ENCODE data around the gene ABHD14A. TPM values are rescaled to one million over a fixed set of nuclear protein-coding genes. Genes with fewer than 3 reads are reported as not detected.

Gene ABHD14A
- polyA plus RNA-seq, 2 donors = 8.0 to 12.9 TPM

DNA sequence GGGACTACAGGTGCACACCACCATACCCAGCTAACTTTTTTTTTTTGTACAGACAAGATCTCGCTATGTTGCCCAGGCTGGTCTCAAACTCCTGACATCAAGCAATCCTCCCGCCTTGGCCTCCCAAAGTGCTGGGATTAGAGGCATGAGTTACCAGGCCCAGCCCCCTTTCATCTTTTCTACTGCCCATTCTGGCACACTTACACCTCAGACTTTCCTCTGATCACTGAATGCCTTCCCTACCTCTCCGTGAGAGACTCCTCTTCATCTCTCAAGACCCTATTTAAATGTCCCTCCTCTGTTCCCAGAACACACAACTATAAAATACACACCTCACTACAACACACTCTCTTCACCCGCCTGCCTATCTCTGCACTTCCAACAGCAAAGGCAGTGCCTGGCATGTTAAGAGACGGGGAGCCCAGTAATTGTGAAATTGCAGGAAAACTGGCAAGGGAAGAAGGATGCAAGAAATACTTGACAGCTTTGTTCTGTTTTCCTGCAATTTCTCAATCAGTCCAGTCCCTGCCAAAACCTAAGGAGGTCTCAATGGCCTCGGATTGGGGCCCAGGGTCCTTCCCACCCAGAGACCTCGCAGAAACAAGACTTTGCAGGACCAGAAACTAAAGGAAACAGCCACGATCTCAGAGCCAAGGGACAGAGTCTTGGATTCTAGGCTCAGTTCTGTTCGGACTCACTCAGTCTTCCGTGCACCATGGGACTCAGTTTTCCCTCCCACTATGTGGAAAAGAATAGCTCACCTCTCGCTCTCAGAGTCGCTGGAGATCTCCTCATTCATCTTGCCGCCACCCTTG lies 34.0 kb upstream of the ABHD14A start:
- peaks cover 4 to 11% of the 10 kb centered on the region in 2 donors for H3K4me1 ChIP-seq (ENCODE audit: control insufficient read depth in 2 of 2, insufficient read depth in 2 of 2, low read length in 1 of 2)
- 32 to 33% methylated on average over 13 of the region's 13 CpGs for WGBS, 2 donors
- H3K27me3 ChIP-seq (ENCODE audit: control insufficient read depth in 1 of 2, insufficient read depth in 2 of 2, low read length in 2 of 2) = no peaks in the 10 kb centered on the region
- H3K4me3 ChIP-seq (ENCODE audit: low read depth in 1 of 2, low read length in 2 of 2) = peak overlapping the region; percentile 73 to 76
- H3K36me3 ChIP-seq (ENCODE audit: control insufficient read depth in 2 of 2, insufficient read depth in 2 of 2, low read length in 1 of 2) = peaks cover 6 to 27% of the 10 kb centered on the region in 2 donors
- H3K9me3 ChIP-seq (ENCODE audit: control insufficient read depth in 2 of 2, insufficient read depth in 1 of 2, low read depth in 1 of 2, low read length in 1 of 2) = no peaks in the 10 kb centered on the region
- H3K27ac ChIP-seq (ENCODE audit: low read depth in 2 of 2, low read length in 1 of 2) = peak overlapping the region in 1 of 2 donors; percentile 77

DNA sequence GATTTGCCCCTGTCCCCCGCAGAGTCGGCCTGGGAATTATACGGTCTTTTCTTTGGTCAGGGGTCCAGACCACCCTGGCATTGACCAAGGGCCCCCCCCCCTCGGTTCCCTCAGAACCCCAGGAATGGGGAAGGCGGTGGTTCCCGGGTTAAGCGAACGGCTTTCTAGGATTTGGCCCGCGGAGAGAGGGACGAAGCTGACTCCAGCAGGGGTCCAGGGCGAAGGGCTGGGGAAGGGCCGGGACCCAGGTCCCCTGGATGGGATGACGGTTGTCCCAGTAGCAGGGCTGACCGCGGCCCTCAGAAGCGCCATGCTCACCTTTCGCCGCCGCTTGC lies 33.4 kb upstream of the ABHD14A start:
- peak overlapping the region; percentile 73 to 76 for H3K4me3 ChIP-seq (ENCODE audit: low read depth in 1 of 2, low read length in 2 of 2)
- H3K9me3 ChIP-seq (ENCODE audit: control insufficient read depth in 2 of 2, insufficient read depth in 1 of 2, low read depth in 1 of 2, low read length in 1 of 2) = no peaks in the 10 kb centered on the region
- no peaks in the 10 kb centered on the region for H3K27me3 ChIP-seq (ENCODE audit: control insufficient read depth in 1 of 2, insufficient read depth in 2 of 2, low read length in 2 of 2)
- peaks cover 6 to 22% of the 10 kb centered on the region in 2 donors for H3K36me3 ChIP-seq (ENCODE audit: control insufficient read depth in 2 of 2, insufficient read depth in 2 of 2, low read length in 1 of 2)
- H3K27ac ChIP-seq (ENCODE audit: low read depth in 2 of 2, low read length in 1 of 2) = peak overlapping the region in 1 of 2 donors; percentile 77
- H3K4me1 ChIP-seq (ENCODE audit: control insufficient read depth in 2 of 2, insufficient read depth in 2 of 2, low read length in 1 of 2) = peaks cover 4 to 11% of the 10 kb centered on the region in 2 donors
- 1% methylated on average over 18 to 20 of the region's 20 CpGs for WGBS, 2 donors

DNA sequence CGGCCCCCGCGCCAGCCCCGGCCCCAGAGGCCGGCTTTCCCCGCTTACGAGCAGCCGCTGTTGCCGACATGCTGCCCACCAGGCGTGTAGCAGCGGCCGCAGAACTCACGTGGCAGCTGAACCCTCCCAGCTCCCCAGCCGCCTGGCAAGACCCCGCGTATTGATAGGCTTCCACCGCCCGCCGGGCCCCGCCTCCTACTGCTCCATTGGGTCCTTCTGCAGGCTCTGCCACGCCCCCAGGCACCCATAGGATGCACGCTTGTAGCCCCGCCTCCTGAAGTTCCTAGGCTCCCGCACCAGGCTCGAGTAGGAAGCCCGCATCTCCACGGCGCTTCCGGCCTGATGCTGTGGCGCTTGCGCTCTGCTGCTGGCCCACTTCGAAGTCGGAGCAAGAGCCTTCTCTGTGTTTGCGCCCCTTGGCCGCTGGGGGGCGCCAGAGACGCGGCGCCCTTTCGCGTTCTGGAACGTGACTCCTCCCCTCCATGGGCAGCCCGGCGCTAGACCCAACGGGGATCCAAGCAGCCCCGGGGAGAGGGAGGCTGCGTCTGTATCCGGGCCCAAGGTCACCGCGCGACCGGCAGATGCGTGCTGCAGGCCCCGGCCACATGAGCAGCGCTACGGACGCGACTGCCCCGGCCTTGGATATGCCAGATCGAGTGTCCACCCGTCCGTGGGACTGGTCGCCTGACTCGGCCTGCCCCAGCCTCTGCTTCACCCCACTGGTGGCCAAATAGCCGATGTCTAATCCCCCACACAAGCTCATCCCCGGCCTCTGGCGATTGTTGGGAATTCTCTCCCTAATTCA lies 32.9 kb upstream of the ABHD14A start, which contains the start of the genes PARP3 and RRP9:
Gene PARP3, plus strand, starts transcription at position 566 of the 805 bp plus-strand sequence. CDS start 993 bp downstream, outside the sequence.
Gene RRP9, minus strand, starts transcription at position 107 of the 805 bp plus-strand sequence. Its CDS starts 37 bp downstream, at position 70.
- H3K9me3 ChIP-seq (ENCODE audit: control insufficient read depth in 2 of 2, insufficient read depth in 1 of 2, low read depth in 1 of 2, low read length in 1 of 2) = no peaks in the 10 kb centered on the region
- peak within 1 kb of the TSS; percentile 82 to 94 for H3K27ac ChIP-seq (ENCODE audit: low read depth in 2 of 2, low read length in 1 of 2)
- peaks cover 6 to 16% of the 10 kb centered on the region in 2 donors for H3K36me3 ChIP-seq (ENCODE audit: control insufficient read depth in 2 of 2, insufficient read depth in 2 of 2, low read length in 1 of 2)
- 0 to 1% methylated on average over 67 of the region's 67 CpGs for WGBS, 2 donors
- H3K27me3 ChIP-seq (ENCODE audit: control insufficient read depth in 1 of 2, insufficient read depth in 2 of 2, low read length in 2 of 2) = no peaks in the 10 kb centered on the region
- peaks cover 4 to 11% of the 10 kb centered on the region in 2 donors for H3K4me1 ChIP-seq (ENCODE audit: control insufficient read depth in 2 of 2, insufficient read depth in 2 of 2, low read length in 1 of 2)
- H3K4me3 ChIP-seq (ENCODE audit: low read depth in 1 of 2, low read length in 2 of 2) = peak within 1 kb of the TSS; percentile 73 to 76

DNA sequence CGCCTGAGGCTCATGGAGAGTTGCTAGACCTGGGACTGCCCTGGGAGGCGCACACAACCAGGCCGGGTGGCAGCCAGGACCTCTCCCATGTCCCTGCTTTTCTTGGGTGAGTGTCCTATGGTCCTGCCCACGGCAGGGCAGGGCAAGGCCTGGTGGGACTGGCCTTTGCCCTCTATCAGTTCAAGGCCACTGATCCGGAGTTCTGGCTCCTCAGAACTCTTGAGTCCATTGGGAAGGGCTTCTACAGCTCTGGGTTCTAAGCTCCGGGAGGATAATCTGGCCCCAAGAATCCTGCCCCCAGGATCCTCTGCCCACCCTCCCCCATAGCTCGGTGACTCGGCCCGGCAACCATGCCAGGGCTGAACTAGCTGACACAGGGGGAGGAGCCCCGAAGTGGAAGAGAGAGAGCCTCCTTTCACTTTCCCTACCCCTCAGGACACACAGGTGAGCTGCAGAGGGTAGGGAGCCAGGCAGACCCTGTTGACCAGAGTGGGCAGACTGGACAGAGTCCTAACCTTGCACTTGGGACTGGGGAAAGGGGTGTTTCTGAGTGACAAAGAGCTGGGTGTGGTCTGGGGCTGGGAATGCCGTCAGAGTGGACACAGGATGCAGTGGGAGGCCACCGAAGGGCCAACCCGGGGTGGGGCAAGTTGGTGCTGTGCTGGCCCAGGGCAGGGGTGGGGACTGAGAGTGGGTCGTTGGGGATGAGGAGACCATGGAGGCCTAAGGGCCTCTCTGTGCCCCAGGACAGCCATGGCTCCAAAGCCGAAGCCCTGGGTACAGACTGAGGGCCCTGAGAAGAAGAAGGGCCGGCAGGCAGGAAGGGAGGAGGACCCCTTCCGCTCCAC lies 32.0 kb upstream of the ABHD14A start:
- H3K27me3 ChIP-seq (ENCODE audit: control insufficient read depth in 1 of 2, insufficient read depth in 2 of 2, low read length in 2 of 2) = no peaks in the 10 kb centered on the region
- 33 to 37% methylated on average over 15 to 17 of the region's 17 CpGs for WGBS, 2 donors

DNA sequence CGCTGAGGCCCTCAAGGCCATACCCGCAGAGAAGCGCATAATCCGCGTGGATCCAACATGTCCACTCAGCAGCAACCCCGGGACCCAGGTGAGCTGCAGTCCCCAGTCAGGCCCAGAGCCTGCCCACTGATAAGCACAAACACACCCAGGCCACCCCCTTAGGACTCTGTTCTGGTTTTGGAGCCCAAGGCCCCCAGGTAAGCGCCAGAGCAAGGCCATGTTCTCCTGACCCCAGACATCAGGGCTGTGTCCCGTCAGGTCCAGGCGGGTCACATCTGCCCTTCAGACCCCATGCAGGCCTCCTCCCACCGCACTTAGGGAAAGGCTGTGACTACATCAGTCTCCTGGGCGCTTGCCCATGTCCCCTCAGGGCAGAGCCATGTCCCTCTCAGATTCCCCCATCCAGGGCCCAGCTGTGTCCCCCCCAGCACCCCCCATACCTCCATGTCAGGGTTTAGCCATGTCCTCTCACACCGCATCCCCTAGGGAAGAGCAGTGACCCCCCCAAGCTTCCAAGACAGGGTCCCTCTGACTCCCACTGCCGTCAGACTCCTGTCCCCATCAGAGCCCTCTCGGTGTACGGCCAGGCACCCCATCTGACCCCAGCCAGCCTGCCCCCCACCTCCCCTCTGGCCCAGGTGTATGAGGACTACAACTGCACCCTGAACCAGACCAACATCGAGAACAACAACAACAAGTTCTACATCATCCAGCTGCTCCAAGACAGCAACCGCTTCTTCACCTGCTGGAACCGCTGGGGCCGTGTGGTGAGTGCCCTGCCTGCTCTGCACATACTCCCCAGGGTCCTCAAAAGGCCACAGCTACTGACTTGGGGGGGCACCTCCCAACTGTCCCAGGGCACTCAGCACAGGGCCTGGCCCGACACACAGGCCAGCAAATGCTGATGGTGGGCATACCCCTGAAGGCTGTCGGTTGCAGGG lies 31.1 kb upstream of the ABHD14A start:
- Histone ChIP-seq H3K4me3 (ENCODE audit: low read depth in 1 of 2, low read length in 2 of 2) (no peak overlapping the region), H3K9me3 (ENCODE audit: control insufficient read depth in 2 of 2, insufficient read depth in 1 of 2, low read depth in 1 of 2, low read length in 1 of 2) (no peaks in the 10 kb centered on the region), H3K4me1 (ENCODE audit: control insufficient read depth in 2 of 2, insufficient read depth in 2 of 2, low read length in 1 of 2) (peaks cover 4 to 11% of the 10 kb centered on the region in 2 donors), H3K27ac (ENCODE audit: low read depth in 2 of 2, low read length in 1 of 2) (peak overlapping the region; percentile 82 to 94), H3K27me3 (ENCODE audit: control insufficient read depth in 1 of 2, insufficient read depth in 2 of 2, low read length in 2 of 2) (no peaks in the 10 kb centered on the region), H3K36me3 (ENCODE audit: control insufficient read depth in 2 of 2, insufficient read depth in 2 of 2, low read length in 1 of 2) (peaks cover 0 to 2% of the 10 kb centered on the region in 2 donors)
- 93 to 94% methylated on average over 20 to 21 of the region's 21 CpGs for WGBS, 2 donors

More for the DNA sequence above, 32.0 kb upstream of the ABHD14A start:
- H3K4me3 ChIP-seq (ENCODE audit: low read depth in 1 of 2, low read length in 2 of 2) = peak overlapping the region; percentile 41 to 62
- peaks cover 4 to 11% of the 10 kb centered on the region in 2 donors for H3K4me1 ChIP-seq (ENCODE audit: control insufficient read depth in 2 of 2, insufficient read depth in 2 of 2, low read length in 1 of 2)
- H3K27ac ChIP-seq (ENCODE audit: low read depth in 2 of 2, low read length in 1 of 2) = peak overlapping the region; percentile 82 to 94
- H3K36me3 ChIP-seq (ENCODE audit: control insufficient read depth in 2 of 2, insufficient read depth in 2 of 2, low read length in 1 of 2) = peaks cover under 1 to 8% of the 10 kb centered on the region in 2 donors
- no peaks in the 10 kb centered on the region for H3K9me3 ChIP-seq (ENCODE audit: control insufficient read depth in 2 of 2, insufficient read depth in 1 of 2, low read depth in 1 of 2, low read length in 1 of 2)

DNA sequence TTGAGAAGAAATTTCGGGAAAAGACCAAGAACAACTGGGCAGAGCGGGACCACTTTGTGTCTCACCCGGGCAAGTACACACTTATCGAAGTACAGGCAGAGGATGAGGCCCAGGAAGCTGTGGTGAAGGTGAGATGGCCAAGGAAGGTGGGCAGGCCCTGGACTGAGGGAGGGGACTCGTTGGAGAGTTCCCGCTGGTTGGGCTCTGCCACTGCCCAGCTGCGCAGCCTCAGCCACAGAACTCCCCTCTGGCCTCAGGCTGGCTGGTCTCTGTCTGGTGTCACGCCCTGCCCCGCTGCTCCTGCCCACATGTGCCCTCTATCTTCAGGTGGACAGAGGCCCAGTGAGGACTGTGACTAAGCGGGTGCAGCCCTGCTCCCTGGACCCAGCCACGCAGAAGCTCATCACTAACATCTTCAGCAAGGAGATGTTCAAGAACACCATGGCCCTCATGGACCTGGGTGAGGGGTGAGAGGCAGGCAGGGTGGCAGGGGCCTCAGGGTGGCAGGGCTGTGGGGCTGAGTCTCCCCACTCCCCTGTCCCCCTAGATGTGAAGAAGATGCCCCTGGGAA lies 30.3 kb upstream of the ABHD14A start:
- Histone ChIP-seq H3K4me3 (ENCODE audit: low read depth in 1 of 2, low read length in 2 of 2) (no peak overlapping the region), H3K4me1 (ENCODE audit: control insufficient read depth in 2 of 2, insufficient read depth in 2 of 2, low read length in 1 of 2) (peaks cover 4 to 11% of the 10 kb centered on the region in 2 donors), H3K27ac (ENCODE audit: low read depth in 2 of 2, low read length in 1 of 2) (no peak overlapping the region), H3K9me3 (ENCODE audit: control insufficient read depth in 2 of 2, insufficient read depth in 1 of 2, low read depth in 1 of 2, low read length in 1 of 2) (no peaks in the 10 kb centered on the region), H3K27me3 (ENCODE audit: control insufficient read depth in 1 of 2, insufficient read depth in 2 of 2, low read length in 2 of 2) (no peaks in the 10 kb centered on the region), H3K36me3 (ENCODE audit: control insufficient read depth in 2 of 2, insufficient read depth in 2 of 2, low read length in 1 of 2) (no peaks in the 10 kb centered on the region)
- WGBS, 2 donors = 84 to 90% methylated on average over 11 of the region's 11 CpGs

DNA sequence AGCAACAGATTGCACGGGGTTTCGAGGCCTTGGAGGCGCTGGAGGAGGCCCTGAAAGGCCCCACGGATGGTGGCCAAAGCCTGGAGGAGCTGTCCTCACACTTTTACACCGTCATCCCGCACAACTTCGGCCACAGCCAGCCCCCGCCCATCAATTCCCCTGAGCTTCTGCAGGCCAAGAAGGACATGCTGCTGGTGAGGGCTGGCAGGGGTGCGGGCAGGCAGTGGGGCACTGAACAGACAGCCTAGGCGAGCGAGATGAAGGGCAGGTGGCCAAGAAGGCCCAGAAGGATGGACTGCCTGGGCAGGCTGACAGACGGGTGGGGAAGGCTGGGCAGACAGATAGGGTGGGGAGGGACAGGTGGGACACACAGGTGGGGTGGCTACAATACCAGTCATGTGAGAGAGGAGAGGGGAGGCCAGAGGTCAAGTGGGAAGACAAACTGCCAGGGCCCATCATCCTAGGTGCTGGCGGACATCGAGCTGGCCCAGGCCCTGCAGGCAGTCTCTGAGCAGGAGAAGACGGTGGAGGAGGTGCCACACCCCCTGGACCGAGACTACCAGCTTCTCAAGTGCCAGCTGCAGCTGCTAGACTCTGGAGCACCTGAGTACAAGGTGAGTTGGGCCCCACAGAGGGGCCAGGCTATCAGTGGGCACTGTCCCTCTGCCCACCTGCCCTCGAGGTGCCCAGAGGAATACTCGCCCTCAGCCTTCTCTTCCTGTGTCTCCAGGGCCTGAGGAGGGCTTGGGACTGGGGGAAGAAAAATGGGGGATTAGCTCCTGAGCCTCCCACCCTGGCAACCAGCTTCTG lies 29.6 kb upstream of the ABHD14A start:
- Histone ChIP-seq H3K27me3 (ENCODE audit: control insufficient read depth in 1 of 2, insufficient read depth in 2 of 2, low read length in 2 of 2) (no peaks in the 10 kb centered on the region), H3K27ac (ENCODE audit: low read depth in 2 of 2, low read length in 1 of 2) (no peak overlapping the region), H3K36me3 (ENCODE audit: control insufficient read depth in 2 of 2, insufficient read depth in 2 of 2, low read length in 1 of 2) (no peaks in the 10 kb centered on the region), H3K4me3 (ENCODE audit: low read depth in 1 of 2, low read length in 2 of 2) (no peak overlapping the region), H3K9me3 (ENCODE audit: control insufficient read depth in 2 of 2, insufficient read depth in 1 of 2, low read depth in 1 of 2, low read length in 1 of 2) (no peaks in the 10 kb centered on the region), H3K4me1 (ENCODE audit: control insufficient read depth in 2 of 2, insufficient read depth in 2 of 2, low read length in 1 of 2) (peaks cover 4 to 11% of the 10 kb centered on the region in 2 donors)
- 83 to 86% methylated on average over 18 of the region's 18 CpGs for WGBS, 2 donors

All from esophagus (tissue), 2 donors.